H1 (cell line): ENCODE results near the gene EMC1. TPM values are rescaled to one million over a fixed set of nuclear protein-coding genes. Genes with fewer than 3 reads are reported as not detected.

Experiments used
- CTCF ChIA-PET: fragments of 300-600 bp; sonication (Branson Sonifier 250); formaldehyde crosslinking; loops from one replicate; lab custom pipeline; 2021; ENCODE audit not compliant: partially characterized antibody; lab: Charles Lee
- POLR2A ChIA-PET: fragments of 300-600 bp; sonication (Branson Sonifier 250); formaldehyde crosslinking; loops from one replicate; lab custom pipeline; 2021; ENCODE audit warnings: inconsistent platforms; ENCODE audit not compliant: partially characterized antibody; lab: Charles Lee
- DNase-seq, 2 experiments: peaks; one replicate each; pipeline versions ENCODE4 v3.0.0 to v3.0.0-alpha.2; 2010 to 2022; ENCODE audit warnings: low spot score in 2 of 2, low read depth in 1 of 2, mixed read lengths in 1 of 2
- FAIRE-seq: peaks from 2 replicates; lab custom pipeline; 2011; peaks lifted over from hg19 to GRCh38; lab: Jason Lieb, UNC
- H2AFZ ChIP-seq: 2 replicates; pipeline ENCODE4 v1.8.1; 2012; ENCODE audit warnings: low read length, inconsistent platforms
- H2AK5ac ChIP-seq: 2 replicates; pipeline ENCODE4 v1.6.1; 2013; ENCODE audit warnings: low read depth, low read length
- H2BK120ac ChIP-seq: replicated peaks from 2 replicates; pipeline ENCODE3; 2013; ENCODE audit warnings: low read depth, low read length, inconsistent platforms
- H2BK12ac ChIP-seq: 2 replicates; pipeline ENCODE4 v1.6.1; 2013; ENCODE audit warnings: low read depth, low read length
- H2BK15ac ChIP-seq: 2 replicates; pipeline ENCODE4 v1.6.1; 2013; ENCODE audit warnings: low read length
- H2BK20ac ChIP-seq: 2 replicates; pipeline ENCODE4 v1.6.1; 2013; ENCODE audit warnings: low read length
- H2BK5ac ChIP-seq: 2 replicates; pipeline ENCODE4 v1.6.1; 2013; ENCODE audit warnings: low read depth, low read length
- H3K14ac ChIP-seq: 2 replicates; pipeline ENCODE4 v1.6.1; 2013; ENCODE audit warnings: inconsistent platforms; ENCODE audit not compliant: insufficient read length
- H3K18ac ChIP-seq: 2 replicates; pipeline ENCODE4 v1.6.1; 2013; ENCODE audit warnings: low read length; ENCODE audit errors: extremely low read depth
- H3K23ac ChIP-seq: 2 replicates; pipeline ENCODE4 v1.6.1; 2013; ENCODE audit warnings: inconsistent platforms; ENCODE audit not compliant: insufficient read length
- H3K23me2 ChIP-seq: 2 replicates; pipeline ENCODE4 v1.6.1; 2013; ENCODE audit warnings: low read depth, low read length
- H3K27ac ChIP-seq: 2 replicates; pipeline ENCODE4 v1.6.1; 2011; ENCODE audit warnings: low read depth, low read length, inconsistent platforms
- H3K27me3 ChIP-seq, 4 experiments: replicated peaks in 1 of 4; 1 replicate in 1 of 4; 2 replicates in 3 of 4; pipeline versions ENCODE4 v1.6.1 to v1.8.1; 2011 to 2013; ENCODE audit warnings: low read length in 3 of 4, mild to moderate bottlenecking in 3 of 4, inconsistent platforms in 2 of 4, mixed read lengths in 2 of 4, moderate library complexity in 1 of 4; ENCODE audit not compliant: control insufficient read depth in 3 of 4, insufficient read depth in 3 of 4; ENCODE audit errors: extremely low read depth in 1 of 4
- H3K36me3 ChIP-seq, 4 experiments: 2 replicates each; pipeline versions ENCODE4 v1.6.1 to v1.8.1; 2011 to 2013; ENCODE audit warnings: mild to moderate bottlenecking in 4 of 4, low read length in 3 of 4, moderate library complexity in 2 of 4, control low read depth in 1 of 4, inconsistent platforms in 1 of 4; ENCODE audit not compliant: insufficient read depth in 4 of 4, control insufficient read depth in 2 of 4
- H3K4ac ChIP-seq: replicated peaks from 2 replicates; pipeline ENCODE3; 2013; ENCODE audit warnings: low read length, low read depth, mixed read lengths, inconsistent platforms; ENCODE audit not compliant: insufficient read length
- H3K4me1 ChIP-seq, 4 experiments: replicated peaks in 1 of 4; 1 replicate in 1 of 4; 2 replicates in 3 of 4; pipeline versions ENCODE4 v1.6.1 to v1.8.1; 2011 to 2013; ENCODE audit warnings: low read length in 3 of 4, inconsistent platforms in 2 of 4, mixed read lengths in 1 of 4; ENCODE audit not compliant: insufficient read depth in 4 of 4, control insufficient read depth in 3 of 4
- H3K4me2 ChIP-seq, 2 experiments: 2 replicates each; pipeline versions ENCODE4 v1.6.1 to v1.8.1; 2011 to 2013; ENCODE audit warnings: low read depth in 2 of 2, low read length in 2 of 2, control low read depth in 1 of 2, inconsistent platforms in 1 of 2, mild to moderate bottlenecking in 1 of 2; ENCODE audit not compliant: insufficient read depth in 1 of 2
- H3K4me3 ChIP-seq, 4 experiments: fragments of 200-600, 300-600 bp in 1 of 4; sonication (generic), shearing (Covaris generic), sonication (Bioruptor Twin) in 1 of 4; 2 replicates each; pipeline versions ENCODE4 v1.5.1 to v1.8.1; 2011 to 2016; ENCODE audit warnings: low read length in 4 of 4, low read depth in 3 of 4, control low read depth in 2 of 4, inconsistent platforms in 2 of 4, mild to moderate bottlenecking in 2 of 4, mixed read lengths in 1 of 4, moderate library complexity in 1 of 4; ENCODE audit not compliant: insufficient read depth in 2 of 4; ENCODE audit errors: extremely low read depth in 1 of 4
- H3K56ac ChIP-seq: replicated peaks from 2 replicates; pipeline ENCODE3; 2013; ENCODE audit warnings: low read depth, mild to moderate bottlenecking, mixed read lengths, low read length, inconsistent platforms; ENCODE audit not compliant: insufficient read length
- H3K79me1 ChIP-seq: 2 replicates; pipeline ENCODE4 v1.6.1; 2013; ENCODE audit warnings: low read depth, low read length, control low read depth
- H3K79me2 ChIP-seq, 2 experiments: 2 replicates each; pipeline versions ENCODE4 v1.6.1 to v1.8.1; 2012 to 2013; ENCODE audit warnings: low read length in 2 of 2, mild to moderate bottlenecking in 2 of 2, inconsistent platforms in 1 of 2; ENCODE audit not compliant: insufficient read depth in 2 of 2, control insufficient read depth in 1 of 2
- H3K9ac ChIP-seq, 4 experiments: replicated peaks in 1 of 4; 1 replicate in 1 of 4; 2 replicates in 3 of 4; pipeline versions ENCODE4 v1.6.1 to v1.8.1; 2011 to 2013; ENCODE audit warnings: low read depth in 3 of 4, low read length in 3 of 4, control low read depth in 2 of 4, mild to moderate bottlenecking in 2 of 4, moderate library complexity in 2 of 4, inconsistent platforms in 1 of 4; ENCODE audit errors: extremely low read depth in 1 of 4
- H3K9me3 ChIP-seq, 2 experiments: 2 replicates each; pipeline versions ENCODE4 v1.6.1 to v1.8.1; 2012 to 2013; ENCODE audit warnings: mild to moderate bottlenecking in 2 of 2, moderate library complexity in 2 of 2, control low read depth in 1 of 2, inconsistent platforms in 1 of 2, low read depth in 1 of 2, low read length in 1 of 2, mixed read lengths in 1 of 2; ENCODE audit not compliant: insufficient read depth in 2 of 2
- H4K20me1 ChIP-seq, 2 experiments: replicated peaks in 1 of 2; 2 replicates each; pipeline versions ENCODE3 to v1.8.1; 2011 to 2013; ENCODE audit warnings: inconsistent platforms in 2 of 2, low read length in 2 of 2, mild to moderate bottlenecking in 1 of 2; ENCODE audit not compliant: insufficient read depth in 2 of 2, control insufficient read depth in 1 of 2
- H4K5ac ChIP-seq: 2 replicates; pipeline ENCODE4 v1.6.1; 2013; ENCODE audit warnings: low read length, low read depth, mixed read lengths, inconsistent platforms; ENCODE audit not compliant: insufficient read length
- H4K8ac ChIP-seq: 2 replicates; pipeline ENCODE4 v1.8.0; 2013; ENCODE audit warnings: mild to moderate bottlenecking, moderate library complexity, low read length, inconsistent platforms; ENCODE audit not compliant: insufficient read depth; ENCODE audit errors: extremely low read depth
- H4K91ac ChIP-seq: replicated peaks from 2 replicates; pipeline ENCODE3; 2013; ENCODE audit warnings: low read length, mixed read lengths, inconsistent platforms; ENCODE audit not compliant: insufficient read length
- KDM1A ChIP-seq: fragments of 200-600, 300-600 bp; sonication (generic); IDR thresholded peaks from 2 replicates; pipeline ENCODE4 v1.7.1; 2016; ENCODE audit warnings: mild to moderate bottlenecking, low read length, borderline replicate concordance
- SP2 ChIP-seq: IDR thresholded peaks from 2 replicates; pipeline ENCODE4 v1.6.1; 2012; ENCODE audit warnings: mild to moderate bottlenecking, low read length, inconsistent platforms
- SP4 ChIP-seq: IDR thresholded peaks from 2 replicates; pipeline ENCODE4 v1.6.1; 2012; ENCODE audit warnings: low read length, inconsistent platforms
- SUZ12 ChIP-seq: fragments of 200-600 bp; sonication (generic); IDR thresholded peaks from 2 replicates; pipeline ENCODE4 v1.6.1; 2012; ENCODE audit warnings: mild to moderate bottlenecking, inconsistent platforms, low read length, moderate library complexity, mixed read lengths
- WGBS, 2 experiments: shearing (Covaris generic) in 1 of 2; methylation state at CpG; one replicate each; pipeline versions ENCODE4 v1.1.6 to v1.1.7; 2013 to 2015; ENCODE audit warnings: low lambda C conversion rate in 2 of 2, mixed read lengths in 2 of 2, inconsistent platforms in 1 of 2, low coverage in 1 of 2, missing lambda C conversion rate in 1 of 2; ENCODE audit not compliant: insufficient replicate concordance in 2 of 2, insufficient coverage in 1 of 2, insufficient read length in 1 of 2; ENCODE audit errors: extremely low coverage in 1 of 2, missing lambda C conversion rate in 1 of 2; 5-methylcytosine and 5-hydroxymethylcytosine counted together
- polyA plus RNA-seq, 7 experiments: library from polyadenylated mRNA; depleted of rRNA in 3 of 7; stranded (reverse) in 5 of 7; unstranded in 2 of 7; fragments of >200 nt in 5 of 7; fragments of 200-250 nt in 2 of 7; gene quantifications; 1 replicate in 5 of 7; 2 replicates in 1 of 7; 4 replicates in 1 of 7; pipeline versions ENCODE4 v1.2.1 to v1.2.3, GENCODE V29; 2011 to 2013; ENCODE audit warnings: missing spikeins in 2 of 7, mixed read lengths in 2 of 7
- total RNA-seq: library from RNA; stranded (reverse); fragmentation: NEBNext Ultra II Directional; extraction: Animal tissue kit (Norgen Biotek cat#: 25700); gene quantifications from 2 replicates; pipeline ENCODE4 v1.2.1, GENCODE V29; 2021
- TF ChIP-seq, protein P1 (sequence below): IDR thresholded peaks from 2 replicates; pipeline ENCODE4 v1.6.1; 2011; ENCODE audit warnings: low read depth, mild to moderate bottlenecking, low read length; ENCODE audit not compliant: insufficient read depth

The EMC1 gene
- total and polyA plus RNA-seq, 2 of the 8 experiments (the other 6 are each of a cell fraction or from before 2014, with no cell fraction given): 51.0 to 53.5 TPM

DNA sequence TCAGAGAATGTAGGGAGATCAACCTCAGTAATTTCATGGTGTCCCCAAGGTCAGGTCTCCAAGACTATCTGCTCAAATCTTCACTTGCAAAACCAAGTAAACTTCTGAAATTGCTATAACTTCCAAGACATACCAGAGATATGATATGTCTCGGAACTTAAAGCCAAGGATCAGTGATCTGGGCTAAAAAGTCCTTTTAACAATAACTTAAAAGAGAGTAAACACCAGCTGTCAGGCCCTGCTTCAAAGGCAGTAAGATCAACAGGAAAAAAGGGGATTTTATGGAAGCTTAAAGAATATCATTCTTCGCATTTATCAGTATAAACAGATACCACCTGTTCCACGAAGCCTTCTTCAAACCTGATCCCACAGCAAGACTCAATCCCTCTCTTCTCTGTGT, 55.0 kb downstream of the EMC1 start:
- Histone ChIP-seq H4K5ac (no peak overlapping the region), H3K56ac (no peak overlapping the region), H3K23ac (no peak overlapping the region), H2AK5ac (no peak overlapping the region), H3K4ac (no peak overlapping the region), H2AFZ (no peak overlapping the region), H3K23me2 (no peaks in the 10 kb centered on the region), H3K27ac (no peak overlapping the region), H2BK120ac (no peak overlapping the region), H3K4me1 (no peaks in the 10 kb centered on the region), H4K91ac (no peak overlapping the region), H2BK12ac (no peak overlapping the region), H3K4me2 (no peak overlapping the region), H3K18ac (no peak overlapping the region), H4K20me1 (peaks cover 4 to 7% of the 10 kb centered on the region in 2 experiments), H2BK5ac (no peak overlapping the region), H3K9ac (no peak overlapping the region), H3K36me3 (peaks cover 46 to 82% (median 72%) of the 10 kb centered on the region in 4 experiments), H3K4me3 (no peak overlapping the region), H3K79me2 (peaks cover 1 to 23% of the 10 kb centered on the region in 2 experiments), H3K14ac (no peak overlapping the region), H3K27me3 (no peaks in the 10 kb centered on the region), H4K8ac (no peak overlapping the region), H3K79me1 (no peaks in the 10 kb centered on the region), H2BK20ac (no peak overlapping the region), H2BK15ac (no peak overlapping the region), H3K9me3 (no peaks in the 10 kb centered on the region)
- FAIRE-seq (no peak), DNase-seq (no peak)
- POLR2A ChIA-PET: interaction anchor here (0.8 to 1.6 kb wide), 4 partner anchors 13 to 45 kb away, joined by 3 to 5 read pairs (median 4); no protein-coding TSS in a partner anchor
- TF ChIP-seq SUZ12: no peak
- TF ChIP-seq KDM1A: no peak
- no peak for TF ChIP-seq SP4
- TF ChIP-seq, protein P1, sequence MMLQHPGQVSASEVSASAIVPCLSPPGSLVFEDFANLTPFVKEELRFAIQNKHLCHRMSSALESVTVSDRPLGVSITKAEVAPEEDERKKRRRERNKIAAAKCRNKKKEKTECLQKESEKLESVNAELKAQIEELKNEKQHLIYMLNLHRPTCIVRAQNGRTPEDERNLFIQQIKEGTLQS: no peak
- TF ChIP-seq SP2: no peak
- 94% methylated on average over 3 of the region's 3 CpGs; no CpG with 5 or more reads in 1 of the 2 experiments for WGBS, 2 experiments
- CTCF ChIA-PET: interaction anchor here (1.3 kb wide), 1 partner anchor 23 kb away, joined by 3 read pairs; no protein-coding TSS in a partner anchor
